SW 1271 (cell line): ENCODE results near the gene LKAAEAR1.

ENCODE experiments used
- DNase-seq, 2 experiments: peaks; one replicate each; lab custom pipeline; 2025; lab: John Stamatoyannopoulos, UW

The LKAAEAR1 gene

GRCh38 chr20:64079273-64080012 is 4.8 kb downstream of the LKAAEAR1 start, which contains the start of gene RGS19:
RGS19 (minus strand) TSS chr20:64079518; CDS start chr20:64076886, 2,632 bp downstream.
- peak; percentile 43 to 58 for DNase-seq

- no peak for DNase-seq
Observed at GRCh38 chr20:64078934-64079272, 5.3 kb downstream of the LKAAEAR1 start.

- no peak for DNase-seq
Observed at GRCh38 chr20:64077876-64078551, 6.2 kb downstream of the LKAAEAR1 start.

GRCh38 chr20:64077541-64077875 is 6.7 kb downstream of the LKAAEAR1 start:
- DNase-seq: no peak

GRCh38 chr20:64077094-64077493 is 7.1 kb downstream of the LKAAEAR1 start:
- DNase-seq: no peak

GRCh38 chr20:64076061-64076997 is 7.9 kb downstream of the LKAAEAR1 start:
- DNase-seq: no peak

GRCh38 chr20:64075556-64075955 is 8.6 kb downstream of the LKAAEAR1 start:
- no peak for DNase-seq

- no peak for DNase-seq
Observed at GRCh38 chr20:64074963-64075362, 9.2 kb downstream of the LKAAEAR1 start.

- no peak for DNase-seq
Observed at GRCh38 chr20:64074184-64074789, 9.9 kb downstream of the LKAAEAR1 start.

GRCh38 chr20:64073476-64074183 is 10.6 kb downstream of the LKAAEAR1 start:
- no peak for DNase-seq

GRCh38 chr20:64072498-64073063 is 11.6 kb downstream of the LKAAEAR1 start:
- no peak for DNase-seq

- no peak for DNase-seq
Observed at GRCh38 chr20:64071341-64072332, 12.6 kb downstream of the LKAAEAR1 start.

GRCh38 chr20:64070244-64070993 is 13.8 kb downstream of the LKAAEAR1 start:
- DNase-seq: no peak

GRCh38 chr20:64069614-64070243 is 14.5 kb downstream of the LKAAEAR1 start:
- peak in 1 of 2 experiments; percentile 29 for DNase-seq

GRCh38 chr20:64069209-64069613 is 15.0 kb downstream of the LKAAEAR1 start:
- no peak for DNase-seq

- no peak for DNase-seq
Observed at GRCh38 chr20:64068386-64069208, 15.6 kb downstream of the LKAAEAR1 start.

GRCh38 chr20:64067733-64068307 is 16.4 kb downstream of the LKAAEAR1 start:
- DNase-seq: no peak
